ENCODE measurements around the gene C10orf105.

The C10orf105 gene

GRCh38 chr10:71736570-71736952 is 17.0 kb upstream of the C10orf105 start:
- no peak for DNase-seq
- Mint-ChIP-seq H3K27me3 (ENCODE audit: low read depth, poor library complexity) (peaks cover 2% of the 10 kb centered on the region), H3K4me1 (peaks cover 19% of the 10 kb centered on the region), H3K36me3 (ENCODE audit: low read depth) (no peaks in the 10 kb centered on the region), H3K27ac (no peak overlapping the region), H3K4me3 (no peak overlapping the region), H3K9me3 (no peaks in the 10 kb centered on the region)
- no peak for TF ChIP-seq CTCF (IDR thresholded peaks at IDR 0.05)

GRCh38 chr10:71735709-71736569 is 16.4 kb upstream of the C10orf105 start:
- Mint-ChIP-seq H3K27ac (no peak overlapping the region), H3K9me3 (no peaks in the 10 kb centered on the region), H3K27me3 (ENCODE audit: low read depth, poor library complexity) (peaks cover 2% of the 10 kb centered on the region), H3K4me3 (no peak overlapping the region), H3K4me1 (peaks cover 19% of the 10 kb centered on the region), H3K36me3 (ENCODE audit: low read depth) (no peaks in the 10 kb centered on the region)
- no peak for DNase-seq
- TF ChIP-seq CTCF (IDR thresholded peaks at IDR 0.05), result no peak

- no peak overlapping the region for H3K27ac Mint-ChIP-seq
- H3K9me3 Mint-ChIP-seq, result no peaks in the 10 kb centered on the region
- no peaks in the 10 kb centered on the region for H3K36me3 Mint-ChIP-seq (ENCODE audit: low read depth)
- TF ChIP-seq CTCF (IDR thresholded peaks at IDR 0.05), result no peak
- no peak for DNase-seq
- no peak overlapping the region for H3K4me3 Mint-ChIP-seq
- peaks cover 19% of the 10 kb centered on the region for H3K4me1 Mint-ChIP-seq
- peaks cover 2% of the 10 kb centered on the region for H3K27me3 Mint-ChIP-seq (ENCODE audit: low read depth, poor library complexity)
These were observed 15.2 kb upstream of the C10orf105 start for GRCh38 chr10:71734797-71735196.

GRCh38 chr10:71731791-71732190 is 12.2 kb upstream of the C10orf105 start:
- H3K4me3 Mint-ChIP-seq, result no peak overlapping the region
- TF ChIP-seq CTCF (IDR thresholded peaks at IDR 0.05), result no peak
- no peak overlapping the region for H3K27ac Mint-ChIP-seq

GRCh38 chr10:71729161-71729636 is 9.6 kb upstream of the C10orf105 start:
- peak overlapping the region; percentile 79 for H3K27ac Mint-ChIP-seq
- TF ChIP-seq CTCF (IDR thresholded peaks at IDR 0.05), result no peak

More at GRCh38 chr10:71731791-71732190, 12.2 kb upstream of the C10orf105 start:
- Mint-ChIP-seq H3K36me3 (ENCODE audit: low read depth) (no peaks in the 10 kb centered on the region), H3K9me3 (no peaks in the 10 kb centered on the region), H3K4me1 (peaks cover 43% of the 10 kb centered on the region), H3K27me3 (ENCODE audit: low read depth, poor library complexity) (peaks cover 9% of the 10 kb centered on the region)
- DNase-seq, result no peak

More at GRCh38 chr10:71729161-71729636, 9.6 kb upstream of the C10orf105 start:
- H3K36me3 Mint-ChIP-seq (ENCODE audit: low read depth), result no peaks in the 10 kb centered on the region
- H3K9me3 Mint-ChIP-seq, result no peaks in the 10 kb centered on the region
- peaks cover 9% of the 10 kb centered on the region for H3K27me3 Mint-ChIP-seq (ENCODE audit: low read depth, poor library complexity)
- H3K4me1 Mint-ChIP-seq, result peaks cover 59% of the 10 kb centered on the region
- peak; percentile 74 for DNase-seq
- H3K4me3 Mint-ChIP-seq, result no peak overlapping the region
